GM08714 (cell line): ENCODE results near the gene C7orf25.
"Not testable (repeated sequence)": the region's sequence is repeated elsewhere in the genome, so short reads cannot be mapped to it uniquely, and the experiment has no call there.

ENCODE experiments used
- H3K4me3 ChIP-seq: fragments of 200-500 bp; sonication (Bioruptor generic); 2 replicates; pipeline ENCODE4 v1.5.1; 2014; ENCODE audit warnings: mild to moderate bottlenecking, low read length, inconsistent platforms
- ZNF274 ChIP-seq: IDR thresholded peaks from 2 replicates; pipeline ENCODE4 v1.6.1; 2012; ENCODE audit warnings: mild to moderate bottlenecking, low read depth, low read length

The C7orf25 gene

DNA sequence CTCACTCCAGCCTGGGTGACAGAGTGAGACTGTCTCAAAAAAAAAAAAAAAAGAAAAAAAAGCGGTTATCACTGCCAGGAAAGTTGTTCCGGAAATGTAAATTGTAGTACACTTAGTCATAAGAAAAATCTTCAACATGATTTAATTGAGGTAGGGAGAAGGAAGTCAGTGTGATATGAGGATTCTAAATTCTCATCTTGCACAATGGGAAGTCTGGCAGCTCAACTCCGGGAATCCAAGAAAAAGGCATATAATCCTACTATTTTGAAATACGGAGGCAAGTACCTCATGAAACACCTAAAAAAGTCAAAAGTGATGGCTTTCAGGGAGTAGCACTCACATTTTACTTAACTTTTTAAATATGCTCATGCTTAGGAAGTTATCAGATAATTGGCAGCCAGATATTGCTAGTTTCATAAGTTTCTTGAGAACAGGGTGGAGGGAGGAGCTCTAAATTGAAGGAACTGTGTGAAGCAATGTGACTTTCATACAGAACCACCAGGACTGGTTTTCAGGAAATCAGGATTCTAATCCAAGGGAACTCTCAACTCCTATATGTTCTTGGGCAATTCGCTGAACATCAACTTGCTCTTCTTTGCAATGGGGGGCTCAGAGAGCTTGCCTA is 2.7 kb upstream of the C7orf25 start:
- no peak overlapping the region for H3K4me3 ChIP-seq
- no peak for TF ChIP-seq ZNF274

- H3K4me3 ChIP-seq: no peak overlapping the region
- TF ChIP-seq ZNF274: no peak
Measured at GRCh38 chr7:42914009-42914408, 2.1 kb upstream of the C7orf25 start.

GRCh38 chr7:42913591-42913990 is 1.7 kb upstream of the C7orf25 start:
- TF ChIP-seq ZNF274: no peak
- no peak overlapping the region for H3K4me3 ChIP-seq

- no peak for TF ChIP-seq ZNF274
- H3K4me3 ChIP-seq: peak overlapping the region; percentile 98; the same call in 1 of the 2 replicates
Measured at GRCh38 chr7:42910306-42910705, 1.6 kb downstream of the C7orf25 start.

DNA sequence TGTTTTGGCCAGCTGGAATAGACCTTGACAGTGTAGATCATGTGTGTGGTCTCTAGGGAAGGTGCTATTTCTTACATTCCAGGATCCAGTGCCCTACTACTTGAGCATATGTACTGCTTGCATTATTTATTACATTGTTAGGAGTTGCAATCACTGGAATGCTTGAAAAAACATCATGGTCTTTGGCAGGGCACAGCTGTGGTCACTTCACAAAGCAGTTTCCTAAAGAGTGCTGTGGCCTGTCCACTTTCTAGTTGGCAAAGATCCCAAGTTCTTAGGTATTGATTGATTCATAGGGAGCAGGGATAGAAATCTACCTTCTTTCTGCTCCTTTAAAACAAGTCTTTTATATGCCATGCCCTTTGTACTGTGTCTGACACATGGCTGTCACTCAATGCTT is 4.6 kb downstream of the C7orf25 start:
- no peak for TF ChIP-seq ZNF274
- H3K4me3 ChIP-seq: no peak overlapping the region

- no peak for TF ChIP-seq ZNF274
- no peak overlapping the region for H3K4me3 ChIP-seq
Measured at GRCh38 chr7:42906181-42906580, 5.7 kb downstream of the C7orf25 start.

- no peak for TF ChIP-seq ZNF274
- H3K4me3 ChIP-seq: no peak overlapping the region
Measured at GRCh38 chr7:42902331-42902730, 9.5 kb downstream of the C7orf25 start.

GRCh38 chr7:42900842-42901241 is 11.0 kb downstream of the C7orf25 start:
- TF ChIP-seq ZNF274: no peak
- no peak overlapping the region for H3K4me3 ChIP-seq

DNA sequence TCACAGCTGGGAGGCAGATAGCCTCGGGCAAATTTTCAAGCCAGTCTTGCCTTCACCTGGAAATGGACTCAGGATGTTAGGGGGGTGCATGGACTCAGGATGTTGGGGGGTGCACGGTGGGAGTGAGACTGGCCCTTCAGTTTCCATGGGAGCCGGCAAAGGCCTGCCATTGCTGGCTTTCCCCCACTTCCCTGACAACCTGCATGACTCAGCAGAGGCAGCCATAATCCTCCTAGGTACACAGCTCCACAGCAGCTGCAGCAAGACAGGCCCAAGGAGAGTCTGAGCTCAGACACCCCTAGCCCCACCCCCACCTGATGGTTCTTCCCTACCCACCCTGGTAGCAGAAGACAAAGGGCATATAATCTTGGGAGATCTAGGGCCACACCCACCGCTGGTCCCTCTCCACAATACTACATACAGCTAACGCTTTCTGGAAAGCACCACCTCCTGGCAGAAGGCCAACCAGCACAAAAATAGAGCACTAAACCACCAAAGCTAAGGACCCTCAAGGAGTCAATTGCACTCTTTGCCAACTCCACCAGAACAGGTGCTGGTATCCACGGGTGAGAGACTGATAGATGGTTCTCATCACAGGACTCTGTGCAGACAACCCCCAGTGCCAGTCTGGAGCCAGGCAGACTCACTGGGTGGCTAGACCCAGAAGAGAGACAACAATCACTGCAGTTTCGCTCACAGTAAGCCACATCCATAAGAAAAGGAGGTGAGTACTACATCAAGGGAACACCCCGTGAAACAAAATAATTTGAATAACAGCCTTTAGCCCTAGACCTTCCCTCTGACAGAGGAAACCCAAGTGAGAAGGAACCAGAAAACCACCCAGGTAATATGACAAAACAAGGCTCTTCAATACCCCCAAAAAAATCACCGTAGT is 18.3 kb downstream of the C7orf25 start:
- H3K4me3 ChIP-seq: no peak overlapping the region
- no peak for TF ChIP-seq ZNF274

GRCh38 chr7:42886893-42887505 is 24.9 kb downstream of the C7orf25 start:
- H3K4me3 ChIP-seq: no peak overlapping the region
- TF ChIP-seq ZNF274: no peak

DNA sequence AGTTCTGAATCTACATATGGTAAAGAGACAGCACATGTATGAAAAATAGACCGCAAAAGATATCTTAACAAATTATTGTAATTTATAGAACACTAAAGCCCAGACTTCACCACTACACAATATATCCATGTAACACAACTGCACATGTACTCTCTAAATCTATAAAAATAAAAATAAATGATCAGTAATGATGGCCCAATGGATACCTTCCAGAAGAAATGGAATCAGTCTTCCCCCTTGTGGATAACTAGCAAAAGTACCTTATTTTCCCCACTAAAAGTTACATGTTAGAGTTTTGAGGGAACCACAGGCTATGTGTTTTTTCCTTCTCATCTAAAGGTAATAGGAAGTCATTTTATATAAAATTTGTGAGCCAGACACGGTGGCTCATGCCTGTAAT is 25.7 kb downstream of the C7orf25 start:
- TF ChIP-seq ZNF274: no peak

DNA sequence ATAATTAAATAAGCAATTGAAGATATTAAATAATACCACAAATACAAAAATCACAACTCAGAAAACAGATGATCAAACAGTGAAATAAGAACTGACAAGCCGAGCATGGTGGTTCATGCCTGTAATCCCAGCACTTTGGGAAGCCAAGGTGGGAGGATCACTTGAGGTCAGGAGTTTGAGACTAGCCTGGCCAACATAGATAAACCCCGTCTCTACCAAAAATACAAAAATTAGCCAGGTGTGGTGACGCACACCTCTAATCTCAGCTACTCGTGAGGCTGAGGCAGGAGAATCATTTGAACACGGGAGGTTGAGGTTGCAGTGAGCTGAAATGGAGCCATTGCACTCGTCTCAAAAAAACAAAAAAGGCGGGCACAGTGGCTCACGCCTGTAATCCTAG is 26.7 kb downstream of the C7orf25 start:
- H3K4me3 ChIP-seq: not testable (repeated sequence)

More for the DNA sequence above, 25.7 kb downstream of the C7orf25 start:
- no peak overlapping the region for H3K4me3 ChIP-seq

- no peak for TF ChIP-seq ZNF274
- no peak overlapping the region for H3K4me3 ChIP-seq
Measured at GRCh38 chr7:42883950-42884349, 27.9 kb downstream of the C7orf25 start.

DNA sequence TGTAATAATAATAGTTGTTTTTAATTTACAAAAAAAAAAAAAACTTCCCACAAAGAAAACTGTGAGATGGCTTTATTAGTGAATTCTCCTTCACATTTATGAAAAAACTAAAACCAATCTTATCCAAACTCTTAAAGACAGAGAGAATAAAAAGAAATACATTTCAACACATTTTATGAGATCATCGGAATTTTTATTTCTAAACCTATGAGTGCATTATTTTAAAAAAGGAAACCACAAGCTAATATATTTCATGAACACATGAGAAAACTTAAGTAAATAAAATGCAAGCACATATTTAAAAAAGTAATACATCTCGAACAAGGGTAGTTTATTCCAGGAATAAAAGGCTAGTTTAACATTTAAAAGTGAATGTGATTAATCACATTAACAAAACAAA is 31.5 kb downstream of the C7orf25 start:
- H3K4me3 ChIP-seq: no peak overlapping the region
- no peak for TF ChIP-seq ZNF274

DNA sequence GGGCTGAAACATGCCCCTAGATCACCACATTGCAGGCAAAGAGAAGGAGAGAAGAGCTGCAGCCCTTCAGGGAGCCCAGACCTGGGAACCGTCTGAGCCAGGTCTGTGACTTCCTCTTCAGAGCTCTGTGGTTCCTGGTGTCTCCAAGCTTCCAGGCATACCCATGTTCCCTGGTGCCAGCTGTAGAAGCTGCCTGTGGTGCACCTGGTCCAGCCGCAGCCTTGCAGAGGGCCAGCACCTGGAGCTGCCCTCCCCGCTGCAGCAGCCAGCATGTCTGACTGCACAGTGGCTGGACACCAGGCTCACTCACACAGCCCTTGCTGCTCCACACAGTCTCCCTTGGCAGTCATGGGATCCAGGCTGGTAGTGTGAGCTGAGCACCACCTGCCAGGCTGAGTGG is 33.6 kb downstream of the C7orf25 start:
- TF ChIP-seq ZNF274: no peak

More for the DNA sequence above, 33.6 kb downstream of the C7orf25 start:
- H3K4me3 ChIP-seq: no peak overlapping the region
